Neural cell (in vitro differentiated cells): ENCODE results near the gene TAS2R46.
"Not testable (repeated sequence)": the region's sequence is repeated elsewhere in the genome, so short reads cannot be mapped to it uniquely, and the experiment has no call there.

Experiments used
- CTCF ChIP-seq: fragments of 450-650 bp; IDR thresholded peaks from 2 replicates; pipeline ENCODE4 v1.5.1; 2014; ENCODE audit warnings: antibody characterized with exemption, mild to moderate bottlenecking, moderate library complexity; ENCODE audit not compliant: poor library complexity, severe bottlenecking
- POLR2AphosphoS5 ChIP-seq: IDR thresholded peaks from 2 replicates; pipeline ENCODE4 v1.6.1; 2012
- RAD21 ChIP-seq: fragments of 450-650 bp; conservative IDR thresholded peaks from 2 replicates; pipeline ENCODE4 v1.6.1; 2014; ENCODE audit warnings: antibody characterized with exemption, mild to moderate bottlenecking, moderate library complexity

GRCh38 chr12:11033959-11034358 lies 28.1 kb downstream of the TAS2R46 start:
- TF ChIP-seq CTCF, RAD21, POLR2AphosphoS5: not testable (repeated sequence)
